NT2/D1 (cell line): ENCODE data around the gene DNAL1.
"Not testable (repeated sequence)": the region's sequence is repeated elsewhere in the genome, so short reads cannot be mapped to it uniquely, and the experiment has no call there.

Source experiments
- DNase-seq: peaks from one replicate; pipeline ENCODE4 v3.0.0-alpha.2; 2011; ENCODE audit warnings: low read depth, low spot score
- H3K27me3 ChIP-seq: 2 replicates; pipeline ENCODE4 v1.6.0; 2011; ENCODE audit warnings: mild to moderate bottlenecking; ENCODE audit not compliant: insufficient read length, insufficient read depth
- H3K36me3 ChIP-seq: 2 replicates; pipeline ENCODE4 v1.6.1; 2011; ENCODE audit warnings: mild to moderate bottlenecking, low read length, mixed read lengths; ENCODE audit not compliant: insufficient read depth, insufficient read length
- H3K4me1 ChIP-seq: 2 replicates; pipeline ENCODE4 v1.5.1; 2011; ENCODE audit not compliant: insufficient read depth, insufficient read length
- H3K4me3 ChIP-seq: 2 replicates; pipeline ENCODE4 v1.5.1; 2011; ENCODE audit warnings: low read depth; ENCODE audit not compliant: insufficient read length
- H3K9ac ChIP-seq: 2 replicates; pipeline ENCODE4 v1.6.0; 2011; ENCODE audit warnings: low read depth; ENCODE audit not compliant: insufficient read length
- H3K9me3 ChIP-seq: 2 replicates; pipeline ENCODE4 v1.5.1; 2011; ENCODE audit warnings: mild to moderate bottlenecking, low read length; ENCODE audit not compliant: insufficient read depth
- SUZ12 ChIP-seq: IDR thresholded peaks from 2 replicates; pipeline ENCODE4 v1.6.1; 2011; ENCODE audit not compliant: insufficient read length, insufficient read depth; ENCODE audit errors: extremely low read depth
- YY1 ChIP-seq: IDR thresholded peaks from 2 replicates; pipeline ENCODE4 v1.6.1; 2011; ENCODE audit not compliant: insufficient read length, insufficient read depth
- ZNF274 ChIP-seq: IDR thresholded peaks from 2 replicates; pipeline ENCODE4 v1.6.1; 2011; ENCODE audit warnings: mild to moderate bottlenecking, low read depth, low read length

The DNAL1 gene

DNA sequence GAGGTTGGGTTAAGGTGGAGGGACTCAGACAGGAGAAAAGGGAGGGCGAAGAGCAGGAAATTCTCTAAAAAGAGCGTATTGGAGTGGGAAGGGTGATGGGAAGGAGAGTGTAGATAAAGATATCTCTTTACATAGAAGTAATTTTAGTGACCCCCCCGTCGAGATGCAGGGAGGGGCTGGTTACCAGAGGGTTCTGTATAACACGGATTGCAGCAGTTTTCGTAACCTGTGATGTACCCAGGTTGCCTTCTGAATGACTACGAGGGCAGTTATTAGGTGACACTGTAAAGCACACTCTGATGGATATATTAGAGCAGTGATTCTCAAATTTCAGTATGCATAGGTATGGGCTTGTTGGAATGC lies 443 bp downstream of the DNAL1 start:
- H3K4me1 ChIP-seq = no peaks in the 10 kb centered on the region
- H3K4me3 ChIP-seq = peak overlapping the region; percentile 88
- DNase-seq = no peak
- no peaks in the 10 kb centered on the region for H3K36me3 ChIP-seq
- peak overlapping the region; percentile 73 for H3K9ac ChIP-seq
- no peaks in the 10 kb centered on the region for H3K27me3 ChIP-seq
- H3K9me3 ChIP-seq = no peaks in the 10 kb centered on the region
- TF ChIP-seq ZNF274 (no peak), SUZ12 (no peak), YY1 (no peak)

DNA sequence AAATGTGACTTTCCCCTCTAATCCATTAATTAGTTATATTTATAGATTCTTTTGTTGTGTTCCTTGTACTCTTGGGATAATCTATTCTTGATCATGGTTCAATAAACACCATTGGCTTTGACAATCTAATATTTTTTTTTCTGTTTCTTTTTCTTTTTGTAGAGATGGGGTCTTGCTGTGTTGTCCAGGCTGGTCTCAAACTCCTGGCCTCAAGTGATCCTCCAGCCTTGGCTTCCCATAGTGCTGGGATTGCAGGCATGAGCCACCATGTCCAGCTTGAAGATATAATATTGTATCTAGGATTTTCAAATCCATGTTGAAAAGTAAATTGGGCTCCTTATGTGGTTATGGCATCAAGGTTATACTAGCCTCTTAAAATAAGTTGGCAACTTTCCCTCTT lies 6.2 kb downstream of the DNAL1 start:
- no peaks in the 10 kb centered on the region for H3K27me3 ChIP-seq
- no peak for DNase-seq
- H3K36me3 ChIP-seq = no peaks in the 10 kb centered on the region
- no peak for TF ChIP-seq SUZ12
- TF ChIP-seq ZNF274 = no peak
- no peak for TF ChIP-seq YY1
- peaks cover 7% of the 10 kb centered on the region; the same call in 1 of the 2 replicates for H3K9me3 ChIP-seq
- no peaks in the 10 kb centered on the region for H3K4me1 ChIP-seq
- H3K4me3 ChIP-seq = no peak overlapping the region
- H3K9ac ChIP-seq = no peak overlapping the region

- H3K9me3 ChIP-seq = peaks cover 7% of the 10 kb centered on the region; the same call in 1 of the 2 replicates
- no peak overlapping the region for H3K9ac ChIP-seq
- no peak for DNase-seq
- no peaks in the 10 kb centered on the region for H3K4me1 ChIP-seq
- no peak overlapping the region for H3K4me3 ChIP-seq
- no peaks in the 10 kb centered on the region for H3K27me3 ChIP-seq
- H3K36me3 ChIP-seq = no peaks in the 10 kb centered on the region
- no peak for TF ChIP-seq ZNF274
Measured at GRCh38 chr14:73655851-73656250, 11.1 kb downstream of the DNAL1 start.

DNA sequence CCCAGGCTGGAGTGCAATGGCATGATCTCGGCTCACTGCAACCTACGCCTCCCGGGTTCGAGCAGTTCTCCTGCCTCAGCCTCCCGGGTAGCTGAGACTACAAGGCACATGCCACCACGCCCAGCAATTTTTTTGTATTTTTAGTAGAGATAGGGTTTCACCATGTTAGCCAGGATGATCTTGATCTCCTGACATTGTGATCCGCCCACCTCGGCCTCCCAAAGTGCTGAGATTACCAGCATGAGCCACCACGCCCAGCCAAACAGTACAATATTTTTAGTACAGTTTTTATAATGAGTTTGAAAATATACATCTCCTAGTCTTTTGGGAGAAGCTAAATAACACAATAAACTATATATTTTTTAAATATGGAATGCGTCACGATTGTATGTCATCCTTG lies 14.4 kb downstream of the DNAL1 start:
- H3K27me3 ChIP-seq, DNase-seq, H3K4me1 ChIP-seq, H3K9ac ChIP-seq, H3K4me3 ChIP-seq, H3K9me3 ChIP-seq, H3K36me3 ChIP-seq: not testable (repeated sequence)

- no peaks in the 10 kb centered on the region for H3K9me3 ChIP-seq
- no peak overlapping the region for H3K9ac ChIP-seq
- H3K4me1 ChIP-seq = no peaks in the 10 kb centered on the region
- no peak overlapping the region for H3K4me3 ChIP-seq
- no peaks in the 10 kb centered on the region for H3K27me3 ChIP-seq
- no peaks in the 10 kb centered on the region for H3K36me3 ChIP-seq
- no peak for TF ChIP-seq ZNF274
- no peak for TF ChIP-seq SUZ12
- no peak for TF ChIP-seq YY1
- DNase-seq = no peak
Measured at GRCh38 chr14:73660511-73660910, 15.7 kb downstream of the DNAL1 start.

DNA sequence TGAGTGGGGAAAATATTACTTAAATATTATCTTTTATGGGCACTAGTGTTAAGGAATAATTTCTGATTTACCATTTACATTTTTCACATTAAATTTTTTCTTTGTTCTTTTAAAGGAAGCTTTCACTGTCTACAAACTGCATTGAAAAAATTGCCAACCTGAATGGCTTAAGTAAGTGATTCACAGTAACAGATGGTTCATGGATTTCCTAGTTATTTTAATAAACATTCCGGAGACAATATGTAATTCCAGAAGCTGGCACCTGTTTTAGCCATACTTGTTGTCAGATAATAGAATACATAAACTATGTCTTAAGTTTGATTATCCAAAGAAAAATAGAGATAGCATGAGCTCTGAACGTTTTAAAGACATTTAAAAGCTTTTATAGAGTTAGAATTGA lies 17.1 kb downstream of the DNAL1 start:
- TF ChIP-seq SUZ12 = no peak
- TF ChIP-seq ZNF274 = no peak
- no peak for TF ChIP-seq YY1
- Histone ChIP-seq H3K9ac (no peak overlapping the region), H3K4me3 (no peak overlapping the region), H3K9me3 (no peaks in the 10 kb centered on the region), H3K36me3 (no peaks in the 10 kb centered on the region), H3K4me1 (no peaks in the 10 kb centered on the region), H3K27me3 (no peaks in the 10 kb centered on the region)
- no peak for DNase-seq

- Histone ChIP-seq H3K4me3 (no peak overlapping the region), H3K36me3 (no peaks in the 10 kb centered on the region), H3K4me1 (no peaks in the 10 kb centered on the region), H3K9me3 (no peaks in the 10 kb centered on the region), H3K27me3 (no peaks in the 10 kb centered on the region), H3K9ac (no peak overlapping the region)
- no peak for TF ChIP-seq ZNF274
- DNase-seq = peak; percentile 49
Measured at GRCh38 chr14:73662487-73662943, 17.7 kb downstream of the DNAL1 start.

GRCh38 chr14:73663548-73664212 lies 18.9 kb downstream of the DNAL1 start:
- no peaks in the 10 kb centered on the region for H3K36me3 ChIP-seq
- no peak for DNase-seq

More at GRCh38 chr14:73663548-73664212, 18.9 kb downstream of the DNAL1 start:
- H3K9me3 ChIP-seq = no peaks in the 10 kb centered on the region
- H3K27me3 ChIP-seq = no peaks in the 10 kb centered on the region
- TF ChIP-seq YY1 = no peak
- TF ChIP-seq SUZ12 = no peak
- TF ChIP-seq ZNF274 = no peak
- H3K9ac ChIP-seq = no peak overlapping the region
- no peaks in the 10 kb centered on the region for H3K4me1 ChIP-seq
- H3K4me3 ChIP-seq = no peak overlapping the region
